NCI-H82 (cell line): ENCODE measurements around the gene NEURL1B.
"Not testable (repeated sequence)": the region's sequence is repeated elsewhere in the genome, so short reads cannot be mapped to it uniquely, and the experiment has no call there.

Experiments used
- DNase-seq: peaks from one replicate; lab custom pipeline; 2025; lab: John Stamatoyannopoulos, UW

The NEURL1B gene

GRCh38 chr5:172634106-172634899, 6.8 kb upstream of the NEURL1B start:
- no peak for DNase-seq

GRCh38 chr5:172635038-172635437, 6.0 kb upstream of the NEURL1B start:
- DNase-seq, result no peak

- no peak for DNase-seq
Observed at GRCh38 chr5:172636279-172637050, 4.6 kb upstream of the NEURL1B start.

- DNase-seq, result no peak
Observed at GRCh38 chr5:172637110-172637580, 3.9 kb upstream of the NEURL1B start.

GRCh38 chr5:172637740-172638139, 3.3 kb upstream of the NEURL1B start:
- DNase-seq, result no peak

GRCh38 chr5:172638209-172638768, 2.8 kb upstream of the NEURL1B start:
- DNase-seq, result no peak

GRCh38 chr5:172640139-172640538, 924 bp upstream of the NEURL1B start:
- DNase-seq, result no peak

GRCh38 chr5:172641359-172642050, 442 bp downstream of the NEURL1B start:
- peak; percentile 44 for DNase-seq

GRCh38 chr5:172642051-172642409, 967 bp downstream of the NEURL1B start:
- DNase-seq, result no peak

- DNase-seq, result no peak
Observed at GRCh38 chr5:172642486-172642885, 1.4 kb downstream of the NEURL1B start.

- no peak for DNase-seq
Observed at GRCh38 chr5:172642926-172643871, 2.1 kb downstream of the NEURL1B start.

- DNase-seq, result no peak
Observed at GRCh38 chr5:172644266-172644665, 3.2 kb downstream of the NEURL1B start.

- DNase-seq, result no peak
Observed at GRCh38 chr5:172644711-172645110, 3.6 kb downstream of the NEURL1B start.

GRCh38 chr5:172645271-172646055, 4.4 kb downstream of the NEURL1B start:
- no peak for DNase-seq

GRCh38 chr5:172646716-172647285, 5.7 kb downstream of the NEURL1B start:
- DNase-seq, result peak; percentile 16

GRCh38 chr5:172647352-172648012, 6.4 kb downstream of the NEURL1B start:
- DNase-seq, result no peak

GRCh38 chr5:172648013-172648381, 6.9 kb downstream of the NEURL1B start:
- no peak for DNase-seq

- DNase-seq, result no peak
Observed at GRCh38 chr5:172648755-172649154, 7.7 kb downstream of the NEURL1B start.

GRCh38 chr5:172656496-172656895, 15.4 kb downstream of the NEURL1B start:
- not testable (repeated sequence) for DNase-seq
